Psoas muscle (tissue), 8 donors: ENCODE measurements around the gene CAMK2A. TPM values are rescaled to one million over a fixed set of nuclear protein-coding genes. Genes with fewer than 3 reads are reported as not detected.

Source experiments
- ATAC-seq, 4 donors: fragments of 200-7000 bp; cut with Tn5 transposase; one replicate each; pipeline ENCODE4 v1.9.1; 2020; ENCODE audit warnings: moderate library complexity in 3 of 4, mild to moderate bottlenecking in 2 of 4
- DNase-seq, 2 donors: peaks; one replicate each; pipeline ENCODE4 v3.0.0-alpha.2; 2020
- H3K27ac ChIP-seq: fragments of 200-600 bp; one replicate; pipeline ENCODE4 v1.8.0; 2022
- H3K27me3 ChIP-seq, 3 donors: fragments of 200-600 bp in 1 of 3; one replicate each; pipeline versions ENCODE4 v1.6.1 to v1.8.0; 2013 to 2022; ENCODE audit warnings: low read length in 2 of 3, mild to moderate bottlenecking in 2 of 3, moderate library complexity in 1 of 3; ENCODE audit not compliant: insufficient read depth in 3 of 3
- H3K36me3 ChIP-seq, 2 donors: fragments of 200-600 bp in 1 of 2; one replicate each; pipeline versions ENCODE4 v1.6.1 to v1.8.0; 2013 to 2022; ENCODE audit warnings: low read depth in 1 of 2, mild to moderate bottlenecking in 1 of 2, moderate library complexity in 1 of 2; ENCODE audit not compliant: insufficient read depth in 1 of 2
- H3K4me1 ChIP-seq: fragments of 200-600 bp; one replicate; pipeline ENCODE4 v1.8.0; 2022
- H3K4me3 ChIP-seq: fragments of 200-600 bp; one replicate; pipeline ENCODE4 v1.8.0; 2022; ENCODE audit warnings: mild to moderate bottlenecking
- H3K9me3 ChIP-seq: fragments of 200-600 bp; one replicate; pipeline ENCODE4 v1.8.0; 2022
- WGBS, 3 donors: extraction: QIAGEN DNeasy Blood & Tissue Kit; methylation state at CpG; one replicate each; pipeline versions ENCODE4 v1.1.6 to v1.1.7; 2013; 5-methylcytosine and 5-hydroxymethylcytosine counted together
- intact Hi-C, 2 donors: fragments of 100-400 bp; cut with DNase I; formaldehyde crosslinking; loops; one replicate each; pipeline versions ENCODE4 v1.11.0 to v1.14.2; 2022
- polyA plus RNA-seq, 3 donors: library from polyadenylated mRNA; stranded (reverse); fragments of 200-250 nt; gene quantifications; one replicate each; pipeline ENCODE4 v1.2.3, GENCODE V29; 2013
- total RNA-seq, 4 donors: library from RNA; stranded (reverse); fragmentation: NEBNext Ultra II Directional in 2 of 4; extraction: Animal tissue kit (Norgen Biotek cat#: 25700) in 2 of 4; gene quantifications; one replicate each; pipeline versions ENCODE4 v1.2.1 to v1.2.4, GENCODE V29; 2021 to 2023
- TF ChIP-seq, protein P1 (sequence below): fragments of 200-600 bp; IDR thresholded peaks from one replicate; pipeline ENCODE4 v1.8.0; 2022; ENCODE audit warnings: antibody characterized with exemption
- donor health status: healthy with polysubstance abuse.
- donor health status: DM: no; HTN: no; CAD: no; lungs with moderate emphysema.
- donor health status: Bipolar disorder and iron deficiency.
- donor health status: healthy.
- donor health status: DM: yes; HTN: yes; CAD: no.
- donor health status: DM: no; HTN: no; CAD: no.
- donor health status: DM: no; HTN: no; CAD: no.
- donor health status: DM: yes; HTN: yes; CAD: no.

The CAMK2A gene
- total and polyA plus RNA-seq, 7 donors: 8.1 to 118 (median 45.3) TPM

GRCh38 chr5:150172556-150172955, 117.0 kb downstream of the CAMK2A start:
- Histone ChIP-seq H3K36me3 (no peaks in the 10 kb centered on the region), H3K9me3 (no peaks in the 10 kb centered on the region), H3K4me1 (no peaks in the 10 kb centered on the region), H3K27ac (no peak overlapping the region), H3K27me3 (no peaks in the 10 kb centered on the region), H3K4me3 (no peak overlapping the region)
- 82 to 93% (median 85%) methylated on average over 4 of the region's 4 CpGs for whole genome bisulfite sequencing, 3 donors
- TF ChIP-seq, protein P1, sequence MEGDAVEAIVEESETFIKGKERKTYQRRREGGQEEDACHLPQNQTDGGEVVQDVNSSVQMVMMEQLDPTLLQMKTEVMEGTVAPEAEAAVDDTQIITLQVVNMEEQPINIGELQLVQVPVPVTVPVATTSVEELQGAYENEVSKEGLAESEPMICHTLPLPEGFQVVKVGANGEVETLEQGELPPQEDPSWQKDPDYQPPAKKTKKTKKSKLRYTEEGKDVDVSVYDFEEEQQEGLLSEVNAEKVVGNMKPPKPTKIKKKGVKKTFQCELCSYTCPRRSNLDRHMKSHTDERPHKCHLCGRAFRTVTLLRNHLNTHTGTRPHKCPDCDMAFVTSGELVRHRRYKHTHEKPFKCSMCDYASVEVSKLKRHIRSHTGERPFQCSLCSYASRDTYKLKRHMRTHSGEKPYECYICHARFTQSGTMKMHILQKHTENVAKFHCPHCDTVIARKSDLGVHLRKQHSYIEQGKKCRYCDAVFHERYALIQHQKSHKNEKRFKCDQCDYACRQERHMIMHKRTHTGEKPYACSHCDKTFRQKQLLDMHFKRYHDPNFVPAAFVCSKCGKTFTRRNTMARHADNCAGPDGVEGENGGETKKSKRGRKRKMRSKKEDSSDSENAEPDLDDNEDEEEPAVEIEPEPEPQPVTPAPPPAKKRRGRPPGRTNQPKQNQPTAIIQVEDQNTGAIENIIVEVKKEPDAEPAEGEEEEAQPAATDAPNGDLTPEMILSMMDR: no peak
- intact Hi-C loops: no loop called here
- no peak for DNase-seq
- peak in 1 of 4 donors; percentile 13 for ATAC-seq

DNA sequence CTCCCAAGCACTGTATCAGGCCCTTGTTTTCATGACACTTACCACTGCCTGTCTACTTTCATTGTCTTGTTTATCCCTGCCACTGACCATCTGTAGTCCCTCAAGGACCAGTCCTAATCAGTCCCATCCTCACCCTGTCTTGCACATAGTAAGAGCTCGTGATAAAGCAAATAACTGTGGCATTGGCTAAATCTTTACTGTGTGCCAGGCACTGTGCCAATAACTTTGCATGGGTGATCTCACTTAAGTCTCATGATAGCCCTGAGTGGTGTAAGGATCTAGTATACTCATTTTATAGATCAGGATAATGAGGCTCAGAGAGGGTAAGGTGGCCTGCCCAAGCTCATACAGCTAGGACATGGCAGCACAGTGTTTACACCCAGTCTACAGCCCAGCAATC, 117.4 kb downstream of the CAMK2A start:
- TF ChIP-seq, protein P1: no peak
- 89 to 95% (median 90%) methylated on average over 1 of the region's 1 CpG for WGBS, 3 donors
- no peak overlapping the region for H3K4me3 ChIP-seq
- ATAC-seq (no peak), DNase-seq (no peak)
- H3K27me3 ChIP-seq: no peaks in the 10 kb centered on the region
- no peak overlapping the region for H3K27ac ChIP-seq
- no peaks in the 10 kb centered on the region for H3K9me3 ChIP-seq
- no peaks in the 10 kb centered on the region for H3K4me1 ChIP-seq
- H3K36me3 ChIP-seq: no peaks in the 10 kb centered on the region
- intact Hi-C loops: no loop called here

Other genes starting within 250 kb of the CAMK2A start
- gene CSF1R, start 203.2 kb downstream of the CAMK2A start, total RNA-seq: 10 to 100 TPM in 2 of 4 donors, 1 to 10 TPM in 2; 4.2 to 20.0 (median 10.7) TPM
- 1 to 10 TPM; 1.2 to 1.6 (median 1.3) TPM for gene CSF1R, start 203.2 kb downstream of the CAMK2A start, polyA plus RNA-seq
- gene PDGFRB, start 133.9 kb downstream of the CAMK2A start, total RNA-seq: 10 to 100 TPM; 34.0 to 56.0 (median 39.1) TPM
- 10 to 100 TPM; 14.6 to 19.9 (median 19.2) TPM for gene PDGFRB, start 133.9 kb downstream of the CAMK2A start, polyA plus RNA-seq
- not detected for gene CDX1, start 123.0 kb downstream of the CAMK2A start, total RNA-seq
- under 1 TPM in 2 of 3 donors, not detected in 1; 0.06 to 0.08 TPM for gene CDX1, start 123.0 kb downstream of the CAMK2A start, polyA plus RNA-seq
- gene SLC6A7, start 99.7 kb downstream of the CAMK2A start, total RNA-seq: not detected
- gene SLC6A7, start 99.7 kb downstream of the CAMK2A start, polyA plus RNA-seq: not detected
- under 1 TPM in 2 of 4 donors, not detected in 2; 0.15 to 0.45 TPM for gene ARSI, start 13.1 kb upstream of the CAMK2A start, total RNA-seq
- not detected for gene ARSI, start 13.1 kb upstream of the CAMK2A start, polyA plus RNA-seq
- gene TCOF1, start 67.9 kb upstream of the CAMK2A start, total RNA-seq: 10 to 100 TPM; 22.8 to 26.7 (median 23.6) TPM
- gene TCOF1, start 67.9 kb upstream of the CAMK2A start, polyA plus RNA-seq: 10 to 100 TPM; 18.3 to 25.6 (median 24.2) TPM
- 100 to 1,000 TPM in 3 of 4 donors, 10 to 100 TPM in 1; 72.5 to 299 (median 156) TPM for gene CD74, start 123.1 kb upstream of the CAMK2A start, total RNA-seq
- 10 to 100 TPM; 66.5 to 92.0 (median 83.7) TPM for gene CD74, start 123.1 kb upstream of the CAMK2A start, polyA plus RNA-seq
- gene RPS14, start 160.0 kb upstream of the CAMK2A start, total RNA-seq: 1,000 to 10,000 TPM in 3 of 4 donors, 100 to 1,000 TPM in 1; 977 to 1,443 (median 1,285) TPM
- 1,000 to 10,000 TPM; 1,999 to 3,049 (median 2,406) TPM for gene RPS14, start 160.0 kb upstream of the CAMK2A start, polyA plus RNA-seq
- gene NDST1, start 218.4 kb upstream of the CAMK2A start, total RNA-seq: 10 to 100 TPM; 30.1 to 40.2 (median 36.6) TPM
- 10 to 100 TPM; 11.0 to 22.5 (median 13.2) TPM for gene NDST1, start 218.4 kb upstream of the CAMK2A start, polyA plus RNA-seq